Ammon's horn (tissue), 1 donor: ENCODE measurements around the gene C12orf75.
"Not testable (repeated sequence)": the region's sequence is repeated elsewhere in the genome, so short reads cannot be mapped to it uniquely, and the experiment has no call there.

ENCODE experiments used
- DNase-seq: peaks from one replicate; pipeline ENCODE4 v3.0.0-alpha.2; 2016; ENCODE audit warnings: low spot score

The C12orf75 gene

DNA sequence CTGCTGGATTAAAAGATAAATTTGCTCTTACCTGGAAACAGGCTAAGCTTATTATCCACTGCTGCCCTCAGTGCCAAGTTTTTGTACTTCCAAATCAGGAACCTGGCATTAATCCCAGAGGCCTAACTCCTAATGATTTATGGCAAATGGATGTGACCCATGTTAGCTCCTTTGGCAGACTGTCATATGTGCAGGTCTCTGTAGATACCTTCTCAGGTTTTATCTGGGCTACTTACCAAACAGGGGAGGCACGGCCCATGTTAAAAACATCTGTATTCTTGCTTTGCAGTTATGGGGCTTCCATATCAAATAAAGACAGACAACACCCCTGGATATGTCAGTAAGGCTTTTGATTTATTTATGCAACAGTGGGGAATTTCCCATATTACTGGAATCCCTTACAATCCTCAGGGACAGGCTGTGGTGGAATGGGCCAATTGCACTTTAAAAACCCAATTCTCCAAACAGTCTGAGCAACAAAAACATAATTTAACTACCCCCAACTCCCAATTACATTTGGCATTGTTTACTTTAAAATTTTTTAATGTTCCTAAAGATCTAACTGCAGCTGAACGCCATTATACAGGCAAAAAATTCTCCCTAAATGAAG lies 19.9 kb upstream of the C12orf75 start:
- not testable (repeated sequence) for DNase-seq

DNA sequence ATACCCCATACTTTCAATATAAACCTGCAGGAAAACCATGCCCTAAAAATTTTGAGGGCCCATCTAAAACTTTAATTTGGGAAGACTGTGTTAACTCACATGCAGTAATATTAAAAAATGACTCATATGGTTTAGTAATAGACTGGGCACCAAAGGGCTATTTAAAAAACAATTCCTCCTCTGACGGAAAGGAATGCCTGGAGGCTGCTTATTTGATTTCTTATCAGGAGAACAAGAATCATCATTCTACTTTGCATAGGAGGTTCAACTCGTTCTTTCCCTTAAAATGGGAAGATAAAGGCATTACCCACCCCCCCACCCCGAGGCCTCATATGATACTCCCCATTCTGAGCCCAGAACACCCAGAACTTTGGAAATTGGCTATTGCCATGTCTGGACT lies 18.6 kb upstream of the C12orf75 start:
- DNase-seq, result not testable (repeated sequence)

DNA sequence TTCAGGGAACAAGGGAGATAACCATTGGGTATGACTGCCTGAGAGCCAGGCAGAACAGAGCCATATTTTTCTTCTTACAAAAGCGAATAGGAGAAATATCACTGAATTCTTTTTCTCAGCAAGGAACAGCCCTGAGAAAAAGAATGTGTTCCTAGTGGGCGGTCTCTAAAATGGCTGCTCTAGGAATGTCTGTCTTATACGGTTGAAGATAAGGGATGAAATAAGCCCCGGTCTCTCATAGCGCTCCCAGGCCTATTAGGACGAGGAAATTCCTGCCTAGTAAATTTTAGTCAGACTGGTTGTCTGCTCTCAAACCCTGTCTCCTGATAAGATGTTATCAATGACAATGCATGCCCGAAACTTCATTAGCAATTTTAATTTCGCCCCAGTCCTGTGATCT lies 16.7 kb upstream of the C12orf75 start:
- DNase-seq, result not testable (repeated sequence)

DNA sequence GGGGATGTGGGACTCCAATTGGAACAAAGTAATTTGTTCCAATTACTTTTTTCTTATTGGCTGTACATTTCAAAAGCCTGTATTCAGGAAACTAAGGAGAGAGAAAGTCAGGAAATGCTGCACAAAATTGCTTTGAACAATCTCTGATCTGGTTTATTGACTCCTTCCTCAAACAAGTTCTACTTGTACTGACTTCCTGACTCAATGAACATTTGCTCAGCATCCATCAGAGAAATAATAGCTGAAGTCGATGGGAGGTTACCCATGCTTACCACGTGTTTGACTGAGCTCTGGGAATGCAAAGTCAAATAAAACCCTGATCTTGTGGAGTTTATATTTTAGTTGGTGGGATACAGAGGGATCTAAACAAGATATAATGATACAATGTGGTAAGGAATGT lies 15.4 kb upstream of the C12orf75 start:
- no peak for DNase-seq

DNA sequence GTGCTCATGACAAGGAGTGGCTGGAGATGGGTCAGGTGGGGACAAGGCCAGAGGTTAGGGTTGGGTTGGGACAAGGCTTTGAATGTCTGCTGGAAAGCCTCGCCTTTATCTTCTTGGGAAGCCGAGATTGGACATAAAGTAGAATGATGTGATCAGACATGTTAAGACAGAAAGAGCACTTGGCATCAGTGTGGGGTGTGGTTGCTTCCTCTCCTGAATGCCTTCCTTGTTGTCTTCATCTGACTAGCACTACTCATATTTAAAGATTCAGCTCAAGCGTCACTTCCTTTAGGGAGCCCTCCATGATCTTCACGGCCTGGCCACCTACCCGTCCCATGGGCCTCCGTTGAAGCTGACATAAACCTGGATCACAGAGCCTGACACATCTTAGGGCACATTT lies 14.8 kb upstream of the C12orf75 start:
- DNase-seq, result no peak

DNA sequence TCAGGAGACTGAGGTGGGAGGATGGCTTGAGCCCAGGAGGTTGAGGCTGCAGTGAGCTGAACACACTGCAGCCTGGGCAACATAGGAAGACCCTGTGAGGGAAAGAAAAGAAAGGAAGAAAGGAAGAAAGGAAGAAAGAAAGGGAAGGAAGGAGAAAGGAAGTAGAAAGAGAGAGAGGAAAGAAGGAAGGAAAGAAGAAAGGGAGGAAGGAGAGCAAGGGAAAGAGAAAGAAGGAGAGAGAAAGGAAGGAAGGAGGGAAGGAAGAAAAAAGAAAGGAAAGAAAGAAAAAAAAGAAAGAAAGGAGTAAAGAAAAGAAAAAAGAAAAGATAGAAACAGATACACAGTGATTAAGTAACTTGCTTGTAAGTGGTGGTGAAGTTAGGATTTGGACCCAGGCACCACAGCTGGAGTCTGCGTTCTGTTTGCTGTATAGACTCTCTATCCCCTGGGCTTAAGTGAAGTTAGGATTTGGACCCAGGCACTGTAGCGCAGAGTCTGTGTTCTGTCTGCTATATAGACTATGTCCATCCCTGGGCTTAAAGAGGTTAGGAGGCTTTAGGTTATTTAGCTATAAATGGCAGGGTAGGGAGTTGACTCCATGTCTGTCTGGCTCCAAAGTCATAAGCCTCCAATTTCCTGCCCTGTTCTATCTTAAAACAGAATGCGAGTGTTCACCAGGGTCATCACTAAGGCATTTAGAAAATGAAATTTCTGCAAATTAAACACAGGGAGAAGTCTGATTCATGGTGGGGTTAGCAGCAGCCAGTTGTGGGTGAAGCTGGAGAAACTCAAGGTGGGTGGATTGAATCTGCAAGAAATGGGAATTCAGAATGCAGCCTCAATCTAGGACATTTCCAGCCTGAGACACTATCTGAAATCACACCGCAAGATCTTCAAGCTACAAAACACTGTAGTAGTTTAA lies 13.3 kb upstream of the C12orf75 start:
- no peak for DNase-seq

DNA sequence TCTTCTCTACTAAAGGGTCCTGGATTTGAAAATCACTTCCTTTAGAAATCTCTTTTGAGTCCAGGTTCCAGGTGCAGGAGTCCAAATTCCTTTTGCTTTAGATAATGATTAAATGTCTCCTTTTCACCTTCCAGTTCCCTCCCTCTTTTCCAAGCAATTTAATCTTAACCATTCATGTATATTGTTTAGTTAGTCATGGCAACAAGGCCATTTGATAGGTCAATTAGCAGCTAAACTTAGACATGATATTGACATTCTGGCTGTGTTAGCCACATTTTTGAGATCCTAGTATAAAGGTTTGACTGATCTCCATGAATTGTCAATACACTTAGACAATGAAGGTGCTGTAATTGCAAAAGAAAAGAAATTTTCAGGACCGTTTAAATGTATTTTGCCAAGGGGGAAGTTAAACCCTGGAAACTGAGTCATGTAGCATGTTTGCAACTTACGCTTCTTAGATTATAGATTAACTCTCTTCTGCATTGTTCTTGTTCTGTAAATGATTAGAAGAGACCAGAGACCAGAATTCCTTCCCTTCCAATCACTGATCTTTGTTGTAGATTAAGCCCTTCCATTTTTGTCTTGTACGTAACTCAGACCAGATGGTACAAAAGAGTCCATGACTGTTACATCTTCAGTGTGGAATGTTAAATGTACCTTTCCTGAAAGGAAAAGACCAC lies 12.4 kb upstream of the C12orf75 start:
- no peak for DNase-seq

DNA sequence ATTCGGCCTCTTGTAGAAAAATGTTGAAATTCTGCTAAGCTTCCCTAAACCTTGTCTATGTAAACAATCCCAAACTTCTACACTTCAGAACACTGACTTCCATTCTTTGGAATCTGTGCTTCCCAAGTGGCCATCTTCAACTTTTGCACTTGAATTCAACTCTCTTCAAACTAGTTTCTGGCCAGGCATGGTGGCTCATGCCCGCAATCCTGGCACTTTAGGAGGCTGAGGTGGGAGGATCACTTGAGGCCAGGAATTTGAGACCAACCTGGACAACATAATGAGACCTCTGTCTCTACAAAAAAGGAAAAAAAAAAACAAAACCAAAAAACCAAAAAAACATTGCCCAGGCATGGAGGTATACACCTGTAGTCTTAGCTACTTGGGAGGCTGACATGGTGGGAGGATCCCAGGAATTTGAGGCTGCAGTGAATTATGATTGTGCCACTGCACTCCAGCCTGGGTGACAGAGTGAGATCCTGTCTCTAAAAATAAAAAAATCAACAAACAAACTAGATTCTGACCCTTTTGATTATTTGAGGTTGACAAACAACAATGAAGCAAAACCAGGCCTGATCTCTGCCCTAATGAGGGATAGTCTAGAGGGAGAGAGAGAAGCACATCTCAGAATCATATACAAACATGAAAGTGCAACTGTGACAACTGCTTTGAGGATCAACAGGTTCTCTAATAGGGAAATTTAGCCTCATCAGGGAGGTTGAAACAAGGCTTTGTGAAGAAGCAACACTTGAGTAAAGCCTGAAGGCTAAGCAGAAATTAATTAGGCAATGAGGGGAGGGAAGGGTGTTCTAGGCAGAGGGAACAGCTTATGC lies 11.6 kb upstream of the C12orf75 start:
- no peak for DNase-seq

DNA sequence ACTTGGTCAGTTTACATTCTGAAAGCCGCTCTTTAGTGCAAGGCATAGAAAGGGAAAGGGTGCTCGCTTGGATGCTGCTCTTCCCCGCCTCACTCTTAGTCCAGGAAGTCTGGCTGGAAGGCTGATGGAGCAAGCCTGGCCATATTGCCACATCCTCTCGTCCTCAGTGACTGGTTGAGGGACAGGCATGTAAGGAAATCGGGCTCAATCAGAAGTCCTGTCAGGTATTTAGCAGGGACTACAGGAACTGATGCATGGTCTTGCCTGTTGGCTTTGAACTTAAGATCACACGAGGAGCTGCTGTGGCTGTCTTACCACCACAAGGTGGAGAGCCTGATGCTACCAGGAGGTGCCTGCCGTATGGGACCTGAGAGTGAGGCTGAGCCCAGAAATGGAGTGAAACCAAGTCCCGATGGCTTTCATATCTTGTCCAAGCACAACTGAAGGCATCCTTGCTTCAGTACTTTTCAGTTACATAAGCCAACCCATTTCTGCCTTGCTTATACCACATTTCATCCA lies 10.7 kb upstream of the C12orf75 start:
- DNase-seq, result no peak

DNA sequence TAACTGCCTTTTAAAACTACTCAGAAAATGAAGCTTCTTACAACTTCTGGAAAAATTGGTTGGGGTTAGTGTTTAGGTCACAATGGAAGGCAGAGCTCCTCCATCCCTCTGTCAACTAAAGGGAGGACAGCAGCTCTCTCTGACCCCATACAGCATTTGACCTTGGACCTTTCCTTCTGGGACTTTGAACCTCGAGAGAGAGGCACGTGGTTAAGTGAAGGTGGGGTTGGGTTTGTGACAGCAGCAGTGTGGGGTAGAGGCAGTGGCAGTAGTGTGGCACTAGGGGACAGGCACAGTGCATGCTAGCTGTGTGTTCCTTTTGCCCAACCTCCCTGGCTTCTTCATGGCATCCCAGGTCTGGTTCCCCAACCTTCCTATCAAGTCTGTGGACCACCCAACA lies 9.4 kb upstream of the C12orf75 start:
- DNase-seq, result no peak

DNA sequence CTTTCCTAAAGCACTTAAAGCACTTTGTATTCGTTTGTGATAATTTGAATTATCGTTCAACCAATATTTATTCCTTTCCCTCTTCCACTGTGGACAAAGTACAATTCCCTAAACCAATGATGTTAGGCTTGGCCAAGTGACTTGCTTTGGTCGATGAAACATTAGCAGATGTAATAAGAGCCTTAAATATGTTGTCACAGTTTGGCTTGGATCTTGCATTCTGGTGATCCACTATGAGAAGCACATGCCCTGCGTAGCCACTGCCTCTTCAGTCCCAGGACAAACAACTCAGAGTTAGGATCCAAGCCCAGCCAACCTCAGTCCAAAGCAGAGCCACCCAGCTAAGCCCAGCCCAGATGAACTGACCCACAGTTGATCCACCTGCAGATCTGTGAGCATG lies 8.4 kb upstream of the C12orf75 start:
- DNase-seq, result no peak

DNA sequence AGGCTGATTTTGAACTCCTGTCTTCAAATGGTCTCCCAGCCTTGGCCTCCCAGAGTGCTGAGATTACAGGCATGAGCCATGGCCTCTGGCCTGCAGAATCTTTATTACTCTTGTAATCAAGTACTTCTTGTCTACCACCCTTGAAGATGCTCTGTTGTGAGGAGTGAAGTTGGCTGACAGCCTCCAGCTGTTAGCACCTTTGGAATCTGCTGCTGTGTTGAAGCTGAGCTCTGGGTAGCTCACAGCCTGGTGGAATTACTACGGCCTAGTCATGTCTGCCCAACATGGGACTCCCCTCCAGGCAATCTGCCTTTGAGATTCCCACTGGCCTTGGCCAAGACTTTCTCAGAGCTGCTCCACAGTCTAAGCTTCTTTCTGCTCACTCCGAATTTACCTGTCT lies 5.8 kb upstream of the C12orf75 start:
- no peak for DNase-seq

DNA sequence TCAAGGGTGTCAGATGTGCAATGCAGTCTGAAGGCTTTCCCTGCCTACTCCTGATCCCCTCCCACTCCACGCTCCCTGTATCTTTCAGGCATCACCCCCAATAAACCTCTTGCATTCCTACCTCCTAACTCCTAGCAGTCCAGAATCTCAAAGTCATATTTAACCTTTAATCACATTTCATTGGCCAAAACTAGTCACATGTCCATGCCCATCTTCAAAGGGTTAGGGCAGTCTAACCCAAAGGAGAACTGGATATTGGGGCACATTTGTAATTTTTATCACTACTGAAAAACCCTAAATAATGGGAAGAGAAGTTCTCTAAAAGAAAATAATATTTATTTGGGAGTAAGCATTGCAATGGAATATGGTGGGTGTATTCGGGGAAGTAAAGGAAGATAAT lies 5.4 kb upstream of the C12orf75 start:
- no peak for DNase-seq

DNA sequence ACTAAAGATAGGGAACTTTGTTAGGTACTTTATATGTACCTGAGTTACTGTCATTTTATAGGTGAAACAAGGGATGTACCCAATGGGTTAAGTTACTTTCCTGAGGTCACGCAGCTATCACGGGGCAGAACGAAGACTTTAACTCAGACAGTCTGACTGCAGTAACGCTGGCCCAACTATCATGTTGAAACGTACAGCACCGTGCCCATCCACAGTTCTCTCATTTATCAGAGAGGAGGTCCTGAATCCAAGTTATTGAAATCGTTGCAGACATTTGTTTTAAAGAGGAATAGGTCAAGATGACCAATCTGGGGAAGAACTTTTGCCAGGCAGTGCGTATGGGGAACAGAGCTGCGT lies 587 bp upstream of the C12orf75 start:
- no peak for DNase-seq

DNA sequence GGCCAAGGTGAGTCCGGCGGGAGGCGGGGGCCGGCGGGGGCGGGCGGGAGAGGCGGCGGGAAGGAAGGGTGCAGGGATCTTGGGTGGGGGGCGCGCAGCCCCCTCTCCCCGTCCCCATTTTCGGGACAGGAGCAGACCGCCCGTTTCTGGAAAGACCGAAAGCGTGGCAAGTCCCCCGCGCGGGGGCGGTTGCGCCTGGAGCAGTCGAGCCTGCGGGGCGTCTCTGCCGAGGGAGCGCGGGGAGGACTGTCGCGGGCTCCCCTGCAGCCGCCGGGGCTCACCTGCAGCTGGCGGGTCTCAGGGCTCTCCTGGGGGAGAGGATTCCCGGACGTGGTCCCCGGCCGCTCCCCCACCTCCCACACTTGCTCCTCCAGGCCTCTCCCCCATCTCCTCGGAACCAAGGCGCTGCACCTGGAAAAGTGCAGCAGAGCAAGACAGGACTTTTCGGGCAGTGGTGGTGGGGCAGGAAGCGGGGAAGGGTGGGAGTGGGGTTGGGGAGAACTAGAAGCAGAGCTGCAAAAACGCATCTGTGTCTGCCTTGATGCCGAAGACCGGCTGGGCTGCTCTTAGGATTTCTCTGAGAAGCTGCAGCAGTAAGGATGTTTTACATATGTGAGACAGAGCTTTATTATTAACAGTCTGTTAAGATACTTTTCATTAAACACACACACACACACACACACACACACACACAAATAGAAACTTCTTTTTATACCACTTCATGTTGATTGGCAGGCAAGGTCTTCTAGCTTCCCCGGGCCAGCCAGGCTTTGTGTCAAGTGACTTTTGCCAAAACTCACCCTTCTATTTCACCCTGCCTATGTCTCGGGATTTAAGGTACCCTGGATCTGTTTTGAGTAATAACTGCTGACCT lies 677 bp downstream of the C12orf75 start:
- DNase-seq, result peak; percentile 27

DNA sequence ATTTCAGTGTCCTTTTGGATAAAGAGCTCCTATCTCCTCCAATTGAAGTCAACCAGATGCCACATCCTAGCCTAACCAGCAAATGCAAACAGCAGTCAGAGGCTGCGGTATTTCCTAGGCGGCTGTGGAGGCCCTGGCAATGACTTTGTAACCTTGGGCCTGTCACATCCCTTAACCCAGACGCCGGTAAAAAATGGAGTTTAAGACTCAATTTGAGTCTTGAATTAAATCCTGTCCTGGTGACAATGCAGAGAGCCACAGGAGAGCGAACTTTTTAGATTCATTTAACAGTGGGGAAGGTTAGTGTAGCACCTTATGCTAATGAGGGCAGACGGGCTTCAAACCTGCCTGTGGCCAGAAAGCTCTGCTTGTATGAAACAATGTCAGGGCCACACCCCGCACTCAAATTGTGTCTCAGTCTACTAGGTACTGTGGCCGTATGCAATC lies 1.3 kb downstream of the C12orf75 start:
- no peak for DNase-seq

DNA sequence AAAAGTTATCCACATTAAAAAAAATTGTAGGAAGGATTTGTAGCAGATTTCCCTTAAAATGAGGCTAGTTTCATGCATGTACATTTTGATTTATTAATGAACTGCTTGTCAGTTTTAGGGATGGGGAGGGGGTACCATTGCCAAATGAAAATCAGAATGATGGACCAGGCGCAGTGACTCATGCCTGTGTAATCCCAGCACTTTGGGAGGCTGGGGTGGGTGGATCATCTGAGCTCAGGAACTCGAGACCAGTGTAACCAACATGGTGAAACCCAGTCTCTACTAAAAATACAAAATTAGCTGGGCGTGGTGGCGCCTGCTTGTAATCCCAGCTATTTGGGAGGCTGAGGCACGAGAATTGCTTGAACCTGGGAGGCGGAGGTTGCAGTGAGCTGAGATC lies 1.8 kb downstream of the C12orf75 start:
- DNase-seq, result not testable (repeated sequence)

DNA sequence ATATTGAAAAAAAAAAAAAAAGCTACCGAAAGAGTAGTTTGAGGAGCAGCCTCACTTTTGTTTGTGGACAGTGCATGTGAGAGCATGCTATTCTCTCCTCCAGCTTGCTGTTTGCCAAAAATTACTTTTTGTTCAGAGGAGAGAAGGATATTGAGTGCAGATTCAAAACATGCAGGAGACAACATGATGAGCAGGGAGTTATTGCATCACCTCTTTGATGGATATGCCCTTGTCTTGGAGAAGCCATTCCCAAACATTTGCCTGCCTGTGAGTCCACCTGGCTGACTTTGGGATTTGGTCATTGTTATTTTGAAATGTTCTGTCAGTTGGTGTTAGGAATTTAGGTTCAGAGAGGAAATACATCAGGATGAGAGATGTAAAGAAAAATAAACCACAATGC lies 2.4 kb downstream of the C12orf75 start:
- no peak for DNase-seq

DNA sequence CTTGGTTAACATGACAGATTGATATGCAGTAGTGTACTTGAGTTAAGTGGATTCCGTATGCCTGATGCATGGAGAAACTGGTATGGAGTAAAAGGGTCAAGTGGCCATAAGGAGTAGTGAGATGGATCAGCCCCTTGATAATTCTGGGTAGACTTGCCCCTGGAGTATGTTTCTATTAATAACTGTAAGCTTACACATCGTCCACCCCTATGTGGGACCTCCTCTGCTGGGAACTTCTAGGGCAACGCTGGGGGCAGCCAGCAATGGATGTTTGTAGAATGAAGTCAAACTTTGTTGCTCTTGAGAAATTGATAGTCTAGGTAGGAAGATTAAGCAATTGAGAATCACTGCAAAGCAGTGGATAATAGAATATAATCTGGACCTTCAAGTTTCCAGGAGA lies 3.5 kb downstream of the C12orf75 start:
- no peak for DNase-seq

DNA sequence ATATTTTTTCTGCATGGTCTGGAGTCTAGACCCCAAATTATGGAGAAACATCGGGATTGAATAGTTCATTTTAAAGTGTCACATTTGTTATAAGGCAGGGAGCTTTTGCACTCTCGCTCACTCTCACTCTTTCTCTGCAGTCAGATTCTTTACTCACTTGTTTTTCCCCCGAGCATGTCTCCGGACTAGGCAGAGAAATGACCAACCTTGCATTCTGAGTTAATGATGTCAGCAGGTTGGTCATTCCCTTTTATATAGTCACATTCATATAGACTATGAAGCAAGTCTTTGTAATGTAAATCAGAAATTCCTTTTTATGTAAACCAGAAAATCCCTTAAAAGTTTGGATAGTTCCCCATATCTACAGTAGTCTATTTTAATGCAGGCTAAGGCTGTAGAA lies 4.1 kb downstream of the C12orf75 start:
- DNase-seq, result no peak

DNA sequence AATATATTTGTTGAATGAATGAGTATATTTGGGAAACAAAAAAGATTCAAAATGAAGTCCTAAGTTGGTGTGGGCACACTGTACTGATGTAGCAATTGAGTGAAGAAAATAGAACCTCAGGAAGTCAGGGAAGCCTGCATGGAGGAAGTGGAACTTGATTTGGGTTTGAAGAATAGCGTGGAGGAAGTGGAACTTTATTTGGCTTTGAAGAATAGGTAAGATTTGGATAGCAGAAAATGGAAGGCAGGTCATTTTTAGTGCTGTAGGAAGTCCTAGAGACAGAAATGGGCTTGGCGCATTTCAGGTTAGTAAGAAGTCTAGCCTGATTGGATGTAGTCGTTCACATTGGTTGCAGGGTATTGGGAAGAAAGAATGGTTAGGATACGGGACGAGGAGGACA lies 5.4 kb downstream of the C12orf75 start:
- no peak for DNase-seq
